Neutrophil (primary cell): Measurements from ENCODE around the gene YBEY.

Experiments used
- H3K27ac ChIP-seq: fragments of 200-600 bp; sonication (generic); 2 replicates; pipeline ENCODE4 v1.5.1; 2016; ENCODE audit warnings: mild to moderate bottlenecking, moderate library complexity
- H3K27me3 ChIP-seq: fragments of 200-600 bp; sonication (generic); 2 replicates; pipeline ENCODE4 v1.6.0; 2016; ENCODE audit warnings: mild to moderate bottlenecking
- H3K36me3 ChIP-seq: fragments of 200-600 bp; sonication (generic); 2 replicates; pipeline ENCODE4 v1.5.1; 2017
- H3K4me1 ChIP-seq, 2 experiments: fragments of 200-600 bp in 1 of 2; sonication (generic) in 1 of 2; 1 replicate in 1 of 2; 2 replicates in 1 of 2; pipeline versions ENCODE4 v1.5.1 to v1.6.1; 2013 to 2016; ENCODE audit warnings: low read depth in 1 of 2, low read length in 1 of 2, mild to moderate bottlenecking in 1 of 2, moderate library complexity in 1 of 2; ENCODE audit not compliant: control insufficient read depth in 1 of 2, insufficient read depth in 1 of 2
- H3K4me3 ChIP-seq, 2 experiments: fragments of 200-600 bp in 1 of 2; sonication (generic) in 1 of 2; 1 replicate in 1 of 2; 2 replicates in 1 of 2; pipeline ENCODE4 v1.5.1; 2013 to 2016; ENCODE audit warnings: low read depth in 1 of 2, low read length in 1 of 2, mild to moderate bottlenecking in 1 of 2, moderate library complexity in 1 of 2
- H3K9me3 ChIP-seq: fragments of 200-600 bp; sonication (generic); 2 replicates; pipeline ENCODE4 v1.5.1; 2016
- CTCF ChIP-seq: fragments of 200-600 bp; sonication (generic); IDR thresholded peaks from 2 replicates; pipeline ENCODE4 v1.5.1; 2016; ENCODE audit warnings: antibody characterized with exemption

YBEY gene

GRCh38 chr21:46346296-46347202 lies 60.4 kb downstream of the YBEY start:
- Histone ChIP-seq H3K36me3 (peaks cover 61% of the 10 kb centered on the region), H3K27ac (no peak overlapping the region), H3K9me3 (no peaks in the 10 kb centered on the region), H3K4me3 (no peak overlapping the region), H3K4me1 (no peaks in the 10 kb centered on the region), H3K27me3 (no peaks in the 10 kb centered on the region)
- no peak for TF ChIP-seq CTCF

- peaks cover 68% of the 10 kb centered on the region for H3K36me3 ChIP-seq
- H3K4me1 ChIP-seq, result no peaks in the 10 kb centered on the region
- no peaks in the 10 kb centered on the region for H3K27me3 ChIP-seq
- no peaks in the 10 kb centered on the region for H3K9me3 ChIP-seq
- TF ChIP-seq CTCF, result no peak
- no peak overlapping the region for H3K27ac ChIP-seq
- H3K4me3 ChIP-seq, result no peak overlapping the region
Observed at GRCh38 chr21:46347203-46347550, 61.0 kb downstream of the YBEY start.
